C4-2B (cell line): ENCODE data around the gene C2orf68.

Experiments used
- ZFX ChIP-seq: fragments of 450-650 bp; IDR thresholded peaks from 2 replicates; pipeline ENCODE4 v1.6.1; 2017
- TF ChIP-seq, protein P1 (sequence below): fragments of 450-650 bp; conservative IDR thresholded peaks from 2 replicates; pipeline ENCODE4 v1.5.1; 2017; ENCODE audit warnings: mild to moderate bottlenecking

GRCh38 chr2:85652056-85652455 is 40.2 kb upstream of the C2orf68 start:
- TF ChIP-seq, protein P1, sequence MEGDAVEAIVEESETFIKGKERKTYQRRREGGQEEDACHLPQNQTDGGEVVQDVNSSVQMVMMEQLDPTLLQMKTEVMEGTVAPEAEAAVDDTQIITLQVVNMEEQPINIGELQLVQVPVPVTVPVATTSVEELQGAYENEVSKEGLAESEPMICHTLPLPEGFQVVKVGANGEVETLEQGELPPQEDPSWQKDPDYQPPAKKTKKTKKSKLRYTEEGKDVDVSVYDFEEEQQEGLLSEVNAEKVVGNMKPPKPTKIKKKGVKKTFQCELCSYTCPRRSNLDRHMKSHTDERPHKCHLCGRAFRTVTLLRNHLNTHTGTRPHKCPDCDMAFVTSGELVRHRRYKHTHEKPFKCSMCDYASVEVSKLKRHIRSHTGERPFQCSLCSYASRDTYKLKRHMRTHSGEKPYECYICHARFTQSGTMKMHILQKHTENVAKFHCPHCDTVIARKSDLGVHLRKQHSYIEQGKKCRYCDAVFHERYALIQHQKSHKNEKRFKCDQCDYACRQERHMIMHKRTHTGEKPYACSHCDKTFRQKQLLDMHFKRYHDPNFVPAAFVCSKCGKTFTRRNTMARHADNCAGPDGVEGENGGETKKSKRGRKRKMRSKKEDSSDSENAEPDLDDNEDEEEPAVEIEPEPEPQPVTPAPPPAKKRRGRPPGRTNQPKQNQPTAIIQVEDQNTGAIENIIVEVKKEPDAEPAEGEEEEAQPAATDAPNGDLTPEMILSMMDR, result no peak
- TF ChIP-seq ZFX, result no peak
